DMS153 (cell line): ENCODE measurements around the gene STEAP1B.
"Not testable (repeated sequence)": the region's sequence is repeated elsewhere in the genome, so short reads cannot be mapped to it uniquely, and the experiment has no call there.

ENCODE experiments used
- DNase-seq: peaks from one replicate; lab custom pipeline; 2025; lab: John Stamatoyannopoulos, UW

Gene STEAP1B

DNA sequence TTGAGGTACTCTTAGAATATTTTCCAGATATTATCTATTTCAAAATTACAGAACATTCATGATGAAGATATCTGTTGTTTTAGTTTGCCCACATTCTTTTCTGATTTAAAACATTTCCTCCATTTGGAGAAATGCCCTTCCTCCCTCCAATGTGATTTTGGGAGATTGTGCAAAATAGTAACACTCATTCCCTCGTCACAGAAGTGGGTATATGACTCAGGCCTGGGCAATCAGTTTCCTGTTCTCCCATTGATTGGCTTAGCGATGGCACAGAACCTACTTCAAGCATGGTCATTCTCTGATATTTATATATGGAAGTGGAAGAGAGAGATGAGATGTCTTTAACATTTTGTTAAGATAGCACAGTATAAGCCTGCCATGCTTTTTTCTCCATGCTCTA lies 3.1 kb downstream of the STEAP1B start:
- not testable (repeated sequence) for DNase-seq

DNA sequence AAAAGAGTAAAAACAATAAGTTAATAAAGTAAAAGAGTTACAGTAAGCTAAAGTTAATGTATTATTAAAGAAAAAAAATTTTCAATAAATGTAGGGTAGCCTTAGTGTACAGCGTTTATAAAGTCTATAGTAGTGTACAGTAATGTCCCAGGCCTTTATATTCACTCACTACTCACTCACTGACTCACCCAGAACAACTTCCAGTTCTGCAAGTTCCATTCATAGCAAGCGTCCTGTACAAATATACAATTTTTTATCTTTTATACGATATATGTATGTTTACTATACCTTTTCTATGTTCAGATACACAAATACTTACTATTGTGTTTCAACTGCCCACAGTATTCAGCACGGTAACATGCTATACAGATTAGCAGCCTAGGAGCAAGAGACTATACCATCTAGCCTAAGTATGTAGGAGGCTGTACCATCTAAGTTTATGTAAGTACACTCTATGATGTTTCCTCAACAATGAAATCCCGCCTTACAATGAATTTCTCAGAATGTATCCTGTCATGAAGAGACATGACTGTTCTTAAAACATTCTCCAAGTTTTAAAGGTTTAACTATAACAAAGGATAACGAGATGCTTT lies 3.6 kb downstream of the STEAP1B start:
- not testable (repeated sequence) for DNase-seq

DNA sequence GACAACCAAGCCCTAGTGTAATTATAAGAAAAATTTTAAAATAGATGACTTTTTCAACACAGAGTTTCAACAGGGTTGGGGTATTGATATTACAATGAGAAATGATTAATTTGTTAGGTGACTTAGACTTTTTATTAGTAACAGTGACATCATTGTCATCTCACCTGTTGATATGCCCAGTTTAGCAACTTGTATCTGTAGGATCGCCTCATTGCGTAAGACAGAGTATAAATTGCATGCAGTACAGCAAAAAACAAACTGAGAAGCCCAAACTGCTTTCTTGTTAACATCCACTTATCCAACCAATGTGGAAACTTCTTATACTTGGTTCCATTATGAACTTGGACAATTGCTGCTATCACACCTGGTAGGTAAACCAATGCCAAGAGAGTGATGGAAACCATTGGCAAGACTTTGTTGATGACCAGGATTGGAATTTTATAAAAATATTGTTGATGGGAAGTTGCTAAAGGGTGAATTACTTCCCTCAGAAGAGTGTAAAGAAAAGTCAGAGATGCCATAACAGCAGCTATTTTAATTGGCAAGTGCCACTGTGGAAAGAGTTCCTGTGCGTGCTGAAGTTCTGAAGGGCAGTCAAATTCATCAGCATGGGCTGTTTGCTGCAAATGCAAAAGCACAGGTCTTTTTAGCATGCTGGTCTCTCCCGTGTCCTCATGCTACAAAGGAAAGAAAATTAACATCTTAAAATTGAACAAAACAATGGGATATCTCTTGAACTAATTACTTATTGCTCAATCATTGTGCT lies 6.6 kb downstream of the STEAP1B start:
- not testable (repeated sequence) for DNase-seq

DNA sequence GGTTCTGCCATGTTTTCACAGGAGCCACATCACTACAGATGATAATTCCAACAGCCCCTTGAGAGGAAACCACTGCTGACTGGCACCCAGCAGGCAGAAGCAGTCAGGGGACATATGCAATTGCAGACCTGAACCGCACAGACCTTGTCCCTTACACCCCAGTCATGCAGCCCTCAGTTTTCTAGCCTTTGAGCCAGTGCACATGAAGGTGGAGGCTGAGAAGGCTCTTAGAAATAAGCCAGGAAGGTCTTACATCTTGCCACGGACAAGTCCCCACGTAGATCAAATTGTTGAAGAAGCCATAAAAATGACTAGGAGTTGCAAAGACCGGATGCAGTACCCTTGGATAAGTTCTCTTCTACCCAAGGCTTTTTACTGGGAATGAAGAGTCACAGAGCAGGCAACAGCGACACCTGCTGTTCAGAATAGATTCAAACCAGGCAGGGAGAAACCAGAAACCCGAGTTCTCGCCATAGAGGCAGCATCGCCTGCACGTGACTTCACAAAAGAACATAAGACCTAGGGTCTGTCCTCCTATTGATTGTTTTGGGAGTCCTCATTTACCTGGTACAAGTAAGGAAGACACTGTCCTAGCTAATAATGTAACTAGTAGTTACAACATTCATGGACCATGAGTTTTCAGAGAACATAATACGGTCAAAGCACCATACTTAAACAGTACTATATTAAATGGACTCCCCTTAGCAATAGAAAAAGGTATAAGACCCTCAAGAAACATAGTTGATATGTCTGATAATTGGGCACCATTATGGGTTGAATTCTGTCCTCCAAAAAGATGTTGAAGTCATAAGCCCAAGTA lies 11.1 kb downstream of the STEAP1B start:
- peak; percentile 86 for DNase-seq

DNA sequence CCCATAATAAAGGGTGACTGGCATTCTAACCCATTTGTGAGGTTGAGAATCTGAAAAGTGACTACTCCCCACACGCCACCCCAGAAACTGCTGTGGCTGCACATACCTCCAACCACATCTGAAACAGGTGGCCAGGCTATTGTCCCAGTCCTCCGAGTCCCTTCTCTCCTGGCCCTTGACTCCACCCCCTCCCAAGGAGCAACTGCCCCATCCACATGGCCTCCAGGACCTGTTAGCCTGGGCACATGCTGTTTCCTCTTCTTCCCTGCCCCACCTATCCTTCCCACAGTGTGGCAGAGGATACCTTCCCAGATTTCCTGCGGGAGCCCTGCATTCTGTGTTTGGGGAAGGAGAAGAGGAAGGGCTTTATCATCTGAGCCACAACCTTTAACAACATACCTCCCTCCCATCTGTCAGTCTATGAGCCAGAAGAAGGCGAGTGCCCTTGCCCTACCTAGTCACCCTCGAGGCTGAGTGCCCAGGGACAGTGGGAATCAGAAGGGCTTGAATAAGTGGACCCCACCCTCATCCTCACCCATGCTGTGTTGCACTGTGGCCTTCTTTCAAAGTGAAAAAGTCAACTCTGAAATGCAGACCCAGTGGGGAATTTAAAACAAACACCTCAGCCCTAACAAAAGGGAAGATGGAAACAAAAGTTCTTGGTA lies 11.9 kb downstream of the STEAP1B start:
- peak; percentile 49 for DNase-seq

DNA sequence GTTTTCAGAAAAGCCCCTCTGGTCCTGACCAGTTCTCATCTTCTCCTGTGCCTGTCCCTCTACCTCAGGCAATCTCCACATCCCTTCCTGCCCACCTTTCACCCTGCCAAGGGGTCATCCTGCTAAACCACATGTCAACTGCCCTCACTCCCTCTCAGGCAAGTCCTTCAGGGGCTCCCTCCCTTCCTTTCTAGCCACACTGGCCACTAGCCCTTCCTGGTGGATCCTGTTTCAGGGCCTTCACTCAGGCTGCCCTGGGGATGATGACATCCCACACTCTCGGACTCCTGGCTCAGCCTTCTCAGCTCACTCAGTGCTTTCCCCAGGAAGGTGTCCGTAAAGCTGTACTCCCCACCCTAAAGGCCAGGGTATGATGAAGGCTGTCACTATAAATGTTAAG lies 13.4 kb downstream of the STEAP1B start:
- DNase-seq, result no peak

DNA sequence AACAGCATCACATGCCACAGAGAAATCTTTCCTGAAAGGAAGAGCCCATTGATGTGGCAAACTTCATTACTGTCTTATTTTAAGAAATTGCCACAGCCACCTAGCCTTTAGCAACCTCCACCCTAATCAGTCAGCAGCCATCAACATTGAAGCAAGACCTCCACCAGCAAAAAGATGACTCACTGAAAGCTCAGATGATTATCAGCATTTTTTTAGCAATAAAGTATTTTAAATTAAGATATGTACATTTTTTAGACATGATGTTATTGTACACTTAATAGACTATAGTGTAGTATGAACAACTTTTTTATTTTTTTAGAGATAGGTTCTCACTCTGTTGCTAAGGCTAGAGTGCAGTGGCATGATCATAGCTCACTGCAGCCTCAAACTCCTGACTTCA lies 14.8 kb downstream of the STEAP1B start:
- DNase-seq, result no peak

DNA sequence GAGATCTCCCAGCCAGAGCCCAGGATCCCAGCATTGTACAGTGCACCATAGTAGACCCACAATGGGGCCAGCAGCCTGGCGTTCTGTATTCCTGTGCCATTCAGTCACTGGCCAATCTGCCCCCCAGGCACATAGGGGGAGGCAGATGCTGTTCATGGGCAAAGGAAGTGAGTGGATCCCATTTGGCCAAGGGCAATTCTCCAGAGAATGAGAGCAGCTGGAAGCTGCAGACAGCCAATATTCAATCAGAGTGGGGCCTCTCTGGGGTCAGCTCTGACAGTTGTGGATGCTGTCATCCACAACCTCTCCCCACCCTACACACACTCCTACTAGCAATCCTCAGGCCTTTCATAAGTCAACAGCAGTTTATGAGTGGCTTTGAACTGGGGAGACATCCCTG lies 17.5 kb downstream of the STEAP1B start:
- DNase-seq, result no peak

DNA sequence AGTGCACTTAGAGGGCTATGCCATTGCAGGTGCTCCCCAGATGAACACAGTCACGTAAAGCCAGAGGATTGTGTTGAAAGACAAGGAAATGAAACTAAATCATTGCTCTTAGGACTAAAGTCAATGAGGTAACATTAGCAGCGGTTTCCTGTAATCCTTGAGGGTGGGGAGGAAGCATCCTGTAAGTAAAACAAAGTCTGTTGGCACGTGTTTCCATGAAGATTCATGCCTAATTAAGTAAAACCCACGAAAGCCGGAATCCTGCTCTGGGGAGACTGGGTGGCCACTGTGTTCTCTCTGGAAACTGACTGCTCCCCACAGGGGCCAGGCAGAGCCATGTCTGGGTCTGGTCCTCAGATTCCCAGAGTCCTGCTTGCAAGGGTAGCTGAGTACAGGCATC lies 18.3 kb downstream of the STEAP1B start:
- DNase-seq, result peak; percentile 92

DNA sequence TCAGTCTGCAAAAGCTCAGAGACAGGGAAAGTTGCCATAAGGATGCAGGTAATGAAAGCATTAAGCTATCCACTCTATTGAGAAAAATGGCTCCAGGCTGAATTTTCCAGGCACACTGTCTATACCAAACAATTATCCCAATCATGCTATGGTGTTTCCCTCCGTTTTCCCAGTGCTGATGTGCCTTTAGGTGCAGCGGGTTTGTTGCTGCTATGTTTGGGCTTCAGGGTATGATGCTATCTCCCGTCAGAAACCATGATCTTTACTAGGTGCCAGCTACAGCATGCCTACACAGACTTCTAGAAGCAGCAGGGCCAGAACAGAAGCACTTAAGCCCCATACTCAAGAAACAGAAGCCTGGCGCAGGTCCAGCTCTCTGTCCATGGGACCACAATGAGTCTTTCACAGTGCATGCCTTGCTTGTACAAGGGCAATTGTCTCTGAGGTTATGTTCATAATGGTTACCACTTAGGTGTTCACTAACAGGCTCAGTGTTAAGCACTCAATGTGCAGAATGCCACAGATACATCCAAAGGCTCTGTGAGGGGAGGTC lies 19.4 kb downstream of the STEAP1B start:
- peak; percentile 55 for DNase-seq

DNA sequence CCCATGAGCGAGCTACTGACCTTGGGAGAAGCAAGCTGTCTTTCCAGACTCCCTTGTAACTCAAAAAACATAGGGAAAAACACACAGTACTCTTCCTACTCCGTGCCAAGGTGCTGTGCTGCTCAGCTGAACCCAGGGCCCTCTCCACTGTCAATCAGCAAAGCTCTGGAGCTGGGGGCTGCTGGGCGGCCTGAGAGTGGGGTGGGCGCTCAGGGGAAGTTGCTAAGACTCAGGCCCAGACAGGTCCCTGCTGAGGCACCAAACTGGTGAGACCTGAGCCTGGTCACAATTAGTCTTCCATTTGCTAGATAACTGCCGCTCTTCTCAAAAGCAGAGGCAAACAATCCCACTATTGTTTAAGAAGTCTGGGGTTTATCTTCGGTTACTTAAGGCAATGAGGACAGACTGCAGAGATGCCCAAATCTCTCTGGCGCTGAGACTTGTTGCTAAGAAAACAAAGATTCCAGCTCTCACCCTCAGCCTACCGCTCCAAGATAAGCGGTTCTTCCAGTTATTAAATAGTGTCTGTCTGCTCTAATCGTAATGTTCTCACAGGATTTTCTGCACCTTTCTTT lies 22.0 kb downstream of the STEAP1B start:
- no peak for DNase-seq

DNA sequence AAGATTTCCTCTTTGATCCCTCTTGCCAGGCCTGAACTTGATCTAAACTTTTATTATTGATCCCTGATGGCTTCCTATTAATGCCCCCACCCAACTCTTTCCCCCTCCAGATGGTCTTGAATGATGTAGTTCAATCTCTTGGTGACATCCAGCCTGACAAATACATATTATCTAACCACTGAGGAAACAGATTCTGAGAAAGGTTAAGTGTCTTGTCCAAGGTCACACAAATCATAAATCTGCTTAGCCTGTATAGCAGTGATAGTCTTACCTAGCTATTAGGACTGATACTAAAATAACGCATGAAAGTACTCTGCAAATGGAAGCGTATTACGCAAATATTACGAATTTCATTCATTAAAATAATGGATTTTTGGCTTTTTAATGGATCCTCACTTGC lies 22.7 kb downstream of the STEAP1B start:
- DNase-seq, result no peak

DNA sequence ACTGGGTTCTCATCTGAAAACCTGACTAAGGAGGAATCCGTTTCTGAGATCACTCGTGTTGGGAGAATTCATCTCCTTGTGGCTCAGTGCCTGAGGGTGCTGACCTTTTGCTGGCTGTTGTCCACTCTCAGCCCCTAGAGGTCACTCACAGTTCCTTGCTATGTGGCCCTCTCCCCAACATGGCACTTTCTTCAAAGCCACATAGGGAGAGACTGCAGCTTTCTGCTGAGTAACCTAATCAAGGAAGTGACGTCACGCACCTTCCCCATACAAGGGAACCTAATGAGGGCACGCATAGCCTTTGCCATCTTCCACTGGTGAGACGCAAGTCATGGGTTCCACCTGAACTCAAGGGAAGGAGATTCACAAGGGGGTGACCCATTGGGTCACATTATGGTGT lies 23.2 kb downstream of the STEAP1B start:
- no peak for DNase-seq

DNA sequence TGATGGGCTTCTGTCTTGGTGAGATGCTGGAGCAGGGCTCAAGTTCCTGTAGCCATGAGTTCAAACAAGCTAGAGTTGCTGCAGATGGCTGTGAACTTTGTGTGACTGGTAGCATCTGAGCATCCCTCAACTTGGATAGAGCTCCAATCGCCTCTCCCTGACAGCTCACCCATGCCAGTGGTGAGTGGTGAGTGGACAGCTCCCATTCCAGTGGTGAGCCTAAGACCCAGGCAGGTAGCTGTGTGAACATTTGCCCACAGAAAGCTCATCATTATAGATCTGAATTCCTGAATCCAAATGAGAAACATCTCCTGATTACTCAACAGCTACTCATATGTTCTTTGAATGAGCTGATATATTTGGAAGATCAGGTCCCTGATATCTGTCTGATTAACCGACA lies 25.3 kb downstream of the STEAP1B start:
- no peak for DNase-seq

DNA sequence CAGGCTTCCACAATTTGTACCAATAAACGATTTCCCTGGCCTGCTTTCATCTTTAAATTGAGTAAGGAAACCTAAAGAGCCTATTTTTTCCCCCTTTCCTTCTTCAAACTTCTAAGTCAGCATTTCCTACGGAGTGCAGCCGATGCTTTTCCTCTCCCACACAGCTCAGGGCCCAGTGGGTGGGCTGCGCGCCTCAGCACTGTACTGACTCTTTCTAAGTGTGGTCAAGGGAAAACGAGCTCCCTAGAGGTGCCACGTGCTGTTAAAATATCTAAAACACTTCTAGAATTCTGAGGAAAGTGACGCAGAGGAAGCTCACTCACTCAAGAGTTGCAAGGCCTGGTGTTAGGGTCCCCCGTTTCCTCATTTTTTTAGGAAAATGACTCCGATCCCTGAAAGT lies 29.0 kb downstream of the STEAP1B start:
- DNase-seq, result no peak

DNA sequence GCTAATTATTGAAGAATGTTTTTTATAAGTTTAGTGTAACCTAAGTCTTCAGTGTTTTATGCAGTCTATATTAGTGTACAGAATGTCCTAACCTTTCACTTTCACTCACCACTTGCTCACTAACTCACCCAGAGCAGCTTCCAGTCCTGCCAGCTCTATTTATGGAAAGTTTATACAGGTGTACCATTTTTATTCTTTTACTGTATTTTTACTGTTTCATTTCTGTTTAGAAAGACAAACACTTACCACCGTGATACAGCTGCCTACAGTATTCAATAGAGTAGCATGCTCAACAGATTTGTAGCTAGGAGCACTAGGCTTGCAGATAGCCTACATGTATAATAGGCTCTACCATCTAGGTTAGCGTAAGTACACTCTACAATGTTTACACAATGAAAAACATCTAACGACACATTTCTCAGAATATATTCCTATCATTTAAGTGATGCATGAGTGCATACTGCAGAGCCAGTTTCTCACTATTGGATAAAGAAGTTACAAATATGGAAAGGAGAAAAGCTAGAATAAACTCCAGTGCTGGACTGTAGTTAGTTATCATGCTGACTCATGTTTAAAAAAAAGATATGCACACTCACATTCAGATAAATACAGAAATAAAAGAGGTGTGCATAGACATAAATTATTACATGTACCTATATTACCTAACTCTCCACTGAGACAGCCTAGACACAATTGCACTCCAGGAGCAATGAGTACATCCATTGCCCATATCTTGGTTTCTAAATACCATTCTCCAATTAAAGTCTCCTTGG lies 30.4 kb downstream of the STEAP1B start:
- peak; percentile 99 for DNase-seq

DNA sequence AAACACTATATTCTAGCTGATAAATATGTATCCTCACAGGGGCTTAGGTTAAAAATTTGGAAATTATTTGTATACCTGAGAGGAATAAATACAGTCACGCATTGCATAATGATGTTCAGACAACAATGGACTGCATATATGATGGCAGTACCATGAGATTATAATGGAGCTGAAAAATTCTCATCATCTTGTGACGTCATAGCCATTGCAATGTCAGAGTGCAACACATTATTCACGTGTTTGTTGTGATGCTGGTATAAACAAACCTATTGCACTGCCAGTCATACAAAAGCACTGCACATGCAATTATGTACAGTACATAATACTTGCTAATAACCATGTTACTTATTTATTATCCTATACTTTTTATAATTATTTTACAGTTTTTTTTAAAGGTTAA lies 31.4 kb downstream of the STEAP1B start:
- DNase-seq, result peak; percentile 20

DNA sequence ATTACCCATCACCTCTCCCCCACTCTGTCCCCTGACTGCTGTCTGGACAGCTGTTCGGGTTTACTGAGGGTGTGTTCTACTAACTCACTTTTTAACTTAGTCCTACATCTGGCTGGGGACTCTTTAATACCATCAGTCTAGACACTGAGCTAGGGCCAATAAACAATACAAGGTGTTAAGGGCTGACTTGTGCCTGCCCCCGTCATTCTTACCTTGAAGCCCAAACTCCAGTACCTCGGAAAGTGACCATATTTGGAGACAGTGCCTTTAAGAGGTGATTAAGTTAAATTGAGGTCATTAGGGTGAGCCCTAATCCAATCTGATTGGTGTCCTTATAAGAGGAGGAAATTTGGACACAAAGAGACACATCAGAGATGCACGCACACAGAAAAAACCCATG lies 35.7 kb downstream of the STEAP1B start:
- DNase-seq, result no peak

DNA sequence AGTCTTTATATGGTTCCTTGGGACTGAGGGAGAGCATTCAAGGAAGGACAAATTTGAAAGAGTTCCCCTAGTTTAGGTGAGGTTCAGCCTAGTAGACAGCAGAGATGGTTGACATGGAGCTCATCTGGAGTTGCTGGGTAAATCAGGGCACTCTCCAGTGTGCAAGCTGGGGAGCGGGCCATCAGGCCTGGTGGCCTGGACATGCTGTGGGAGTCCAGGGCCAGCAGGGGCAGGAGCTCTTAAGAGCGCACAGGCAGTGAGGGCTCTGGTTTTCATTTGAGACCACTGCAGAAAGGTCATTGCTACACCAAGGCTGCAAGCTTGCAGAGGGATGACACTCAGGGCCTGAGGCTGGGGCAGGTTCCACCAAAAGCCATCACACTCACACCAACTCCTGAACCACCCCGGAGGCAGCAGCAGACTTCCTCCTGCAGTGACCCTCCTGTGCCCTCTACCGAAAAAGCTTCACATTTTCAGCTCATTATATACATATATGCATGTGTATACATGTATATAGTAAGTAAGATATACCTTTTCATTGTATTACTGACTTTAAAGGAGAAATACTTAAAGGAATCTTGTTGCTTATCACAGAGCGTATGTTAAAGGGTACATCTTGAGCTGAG lies 39.5 kb downstream of the STEAP1B start:
- DNase-seq, result no peak

DNA sequence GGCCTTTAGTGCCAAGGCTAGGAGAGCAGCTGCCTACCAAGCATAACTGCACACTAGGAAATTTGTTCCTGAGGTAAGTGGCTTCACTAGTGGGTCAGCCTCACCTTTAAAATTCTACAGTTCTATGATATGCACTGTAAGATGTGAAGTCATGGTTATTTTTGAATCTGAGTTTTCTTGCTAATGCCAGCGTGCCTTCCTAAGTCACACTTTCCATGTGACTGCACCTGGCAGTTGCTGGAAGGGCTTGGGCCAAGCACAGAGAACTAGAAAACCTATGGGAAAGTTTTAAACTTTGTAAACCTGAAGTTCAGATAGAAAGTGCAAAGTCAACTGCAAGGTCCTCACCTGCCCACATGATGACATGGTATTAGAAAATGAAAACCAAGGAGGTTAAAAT lies 42.5 kb downstream of the STEAP1B start:
- no peak for DNase-seq

DNA sequence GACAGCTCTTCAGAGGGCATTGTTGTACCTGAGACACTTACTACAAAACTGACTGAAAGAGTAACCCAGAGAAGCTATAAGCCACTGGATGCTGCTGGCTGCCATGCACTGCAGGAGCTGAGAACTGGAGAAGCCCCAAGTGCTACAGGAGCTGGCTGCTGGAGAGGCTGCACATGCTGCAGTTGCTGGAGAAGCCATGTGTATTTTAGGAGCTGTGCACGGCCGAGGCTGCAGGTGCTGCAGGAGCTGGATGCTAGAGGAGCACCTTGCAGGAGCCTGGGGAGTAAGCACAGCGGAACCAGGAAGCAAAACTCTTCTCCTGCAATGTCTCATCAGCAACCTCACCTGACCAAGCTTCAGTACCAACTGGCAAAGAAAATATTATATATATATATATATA lies 45.5 kb downstream of the STEAP1B start:
- DNase-seq, result no peak
